Smooth muscle cell (in vitro differentiated cells): Measurements from ENCODE around the gene GUCD1. TPM values are rescaled to one million over a fixed set of nuclear protein-coding genes. Genes with fewer than 3 reads are reported as not detected.

Experiments
- DNase-seq: peaks from one replicate; lab custom pipeline; 2025; ENCODE audit not compliant: unreplicated experiment; lab: John Stamatoyannopoulos, UW
- H2AFZ ChIP-seq: fragments of 200-600 bp; sonication (generic); 2 replicates; pipeline ENCODE4 v1.6.0; 2016; ENCODE audit warnings: antibody characterized with exemption, low read depth, mild to moderate bottlenecking
- H3F3A ChIP-seq: fragments of 200-600 bp; sonication (generic); 2 replicates; pipeline ENCODE4 v1.6.0; 2017; ENCODE audit warnings: antibody characterized with exemption, low read depth
- H3K27ac ChIP-seq: fragments of 200-600 bp; sonication (generic); 2 replicates; pipeline ENCODE4 v1.5.1; 2016; ENCODE audit warnings: low read depth, mild to moderate bottlenecking
- H3K27me3 ChIP-seq: fragments of 200-600 bp; sonication (generic); 2 replicates; pipeline ENCODE4 v1.6.1; 2016; ENCODE audit warnings: low read depth, mild to moderate bottlenecking
- H3K36me3 ChIP-seq: fragments of 200-600 bp; sonication (generic); 2 replicates; pipeline ENCODE4 v1.5.1; 2016; ENCODE audit warnings: low read depth
- H3K4me1 ChIP-seq: fragments of 200-600 bp; sonication (generic); 2 replicates; pipeline ENCODE4 v1.5.1; 2016; ENCODE audit warnings: low read depth
- H3K4me2 ChIP-seq: fragments of 200-600 bp; sonication (generic); 2 replicates; pipeline ENCODE4 v1.6.0; 2016; ENCODE audit warnings: mild to moderate bottlenecking
- H3K4me3 ChIP-seq: fragments of 200-600 bp; sonication (generic); 2 replicates; pipeline ENCODE4 v1.5.1; 2016; ENCODE audit warnings: mild to moderate bottlenecking
- H3K79me2 ChIP-seq: fragments of 200-600 bp; sonication (generic); 2 replicates; pipeline ENCODE4 v1.6.0; 2016; ENCODE audit warnings: low read depth, mild to moderate bottlenecking
- H3K9ac ChIP-seq: fragments of 200-600 bp; sonication (generic); 2 replicates; pipeline ENCODE4 v1.6.0; 2016; ENCODE audit warnings: low read depth
- H3K9me3 ChIP-seq: fragments of 200-600 bp; sonication (generic); replicated peaks from 2 replicates; pipeline ENCODE4 v1.5.1; 2016; ENCODE audit warnings: low read depth
- H4K20me1 ChIP-seq: fragments of 200-600 bp; sonication (generic); 2 replicates; pipeline ENCODE4 v1.6.0; 2016; ENCODE audit warnings: low read depth
- CTCF ChIP-seq: fragments of 200-600 bp; sonication (generic); IDR thresholded peaks from 2 replicates; pipeline ENCODE4 v1.5.1; 2017; ENCODE audit warnings: borderline replicate concordance, mild to moderate bottlenecking, antibody characterized with exemption; ENCODE audit not compliant: insufficient read depth, poor library complexity, severe bottlenecking
- WGBS: methylation state at CpG from one replicate; pipeline ENCODE4 v1.1.7; 2016; ENCODE audit warnings: low lambda C conversion rate; 5-methylcytosine and 5-hydroxymethylcytosine counted together
- polyA plus RNA-seq: library from polyadenylated mRNA; unstranded; fragments of >200 nt; fragmentation: Nextera tagmentation; extraction: Ambion mirVana; gene quantifications from 2 replicates; pipeline ENCODE4 v1.2.1, GENCODE V29; 2016
- total RNA-seq: library from RNA; depleted of rRNA; stranded (reverse); fragments of >200 nt; gene quantifications from 2 replicates; pipeline ENCODE4 v1.2.3, GENCODE V29; 2014

GUCD1 gene
- total and polyA plus RNA-seq, 2 experiments from 2014 or later, result 54.3 to 56.0 TPM

GRCh38 chr22:24497841-24498258 lies 57.1 kb downstream of the GUCD1 start:
- Histone ChIP-seq H3K79me2 (no peaks in the 10 kb centered on the region), H3F3A (no peaks in the 10 kb centered on the region), H3K4me3 (no peak overlapping the region), H4K20me1 (no peaks in the 10 kb centered on the region), H3K9me3 (no peaks in the 10 kb centered on the region), H3K4me2 (no peak overlapping the region), H3K27ac (no peak overlapping the region), H3K27me3 (peaks cover 35% of the 10 kb centered on the region), H3K9ac (no peak overlapping the region), H2AFZ (no peak overlapping the region), H3K4me1 (peaks cover 10% of the 10 kb centered on the region), H3K36me3 (no peaks in the 10 kb centered on the region)
- TF ChIP-seq CTCF, result no peak
- 94% methylated on average over 2 of the region's 2 CpGs for WGBS
- no peak for DNase-seq

- Histone ChIP-seq H3K27ac (no peak overlapping the region), H3K9me3 (no peaks in the 10 kb centered on the region), H3K4me1 (peaks cover 10% of the 10 kb centered on the region), H3K4me3 (no peak overlapping the region), H3K9ac (no peak overlapping the region), H2AFZ (no peak overlapping the region), H3K4me2 (no peak overlapping the region), H4K20me1 (no peaks in the 10 kb centered on the region), H3F3A (no peaks in the 10 kb centered on the region), H3K79me2 (no peaks in the 10 kb centered on the region), H3K36me3 (no peaks in the 10 kb centered on the region), H3K27me3 (peaks cover 37% of the 10 kb centered on the region)
- no peak for TF ChIP-seq CTCF
- WGBS, result 61% methylated on average over 2 of the region's 2 CpGs
- no peak for DNase-seq
Observed at GRCh38 chr22:24496661-24497060, 58.3 kb downstream of the GUCD1 start.

GRCh38 chr22:24496234-24496633 lies 58.7 kb downstream of the GUCD1 start:
- TF ChIP-seq CTCF, result no peak
- no peak for DNase-seq
- no peak overlapping the region for H3K27ac ChIP-seq
- no peaks in the 10 kb centered on the region for H3K9me3 ChIP-seq
- H3K36me3 ChIP-seq, result no peaks in the 10 kb centered on the region
- no peak overlapping the region for H3K9ac ChIP-seq
- 45% methylated on average over 3 of the region's 5 CpGs for WGBS
- no peak overlapping the region for H3K4me2 ChIP-seq
- H3K79me2 ChIP-seq, result no peaks in the 10 kb centered on the region
- H3K4me3 ChIP-seq, result no peak overlapping the region
- H4K20me1 ChIP-seq, result no peaks in the 10 kb centered on the region
- no peak overlapping the region for H2AFZ ChIP-seq
- peaks cover 10% of the 10 kb centered on the region for H3K4me1 ChIP-seq
- peaks cover 37% of the 10 kb centered on the region for H3K27me3 ChIP-seq
- H3F3A ChIP-seq, result no peaks in the 10 kb centered on the region

- no peak overlapping the region for H3K4me3 ChIP-seq
- WGBS, result 98% methylated on average over 17 of the region's 17 CpGs
- peaks cover 10% of the 10 kb centered on the region for H3K4me1 ChIP-seq
- no peak for TF ChIP-seq CTCF
- no peaks in the 10 kb centered on the region for H3K9me3 ChIP-seq
- DNase-seq, result no peak
- peaks cover 37% of the 10 kb centered on the region for H3K27me3 ChIP-seq
- no peak overlapping the region for H3K9ac ChIP-seq
- no peaks in the 10 kb centered on the region for H3K79me2 ChIP-seq
- no peak overlapping the region for H2AFZ ChIP-seq
- no peak overlapping the region for H3K4me2 ChIP-seq
- H4K20me1 ChIP-seq, result no peaks in the 10 kb centered on the region
- no peaks in the 10 kb centered on the region for H3K36me3 ChIP-seq
- no peaks in the 10 kb centered on the region for H3F3A ChIP-seq
- no peak overlapping the region for H3K27ac ChIP-seq
Observed at GRCh38 chr22:24495365-24495675, 59.6 kb downstream of the GUCD1 start.
